DMS 273 (cell line): ENCODE data around the gene PLA2G5.
"Not testable (repeated sequence)": the region's sequence is repeated elsewhere in the genome, so short reads cannot be mapped to it uniquely, and the experiment has no call there.

Source experiments
- DNase-seq: peaks from one replicate; lab custom pipeline; 2025; ENCODE audit not compliant: unreplicated experiment; lab: John Stamatoyannopoulos, UW

Gene PLA2G5

DNA sequence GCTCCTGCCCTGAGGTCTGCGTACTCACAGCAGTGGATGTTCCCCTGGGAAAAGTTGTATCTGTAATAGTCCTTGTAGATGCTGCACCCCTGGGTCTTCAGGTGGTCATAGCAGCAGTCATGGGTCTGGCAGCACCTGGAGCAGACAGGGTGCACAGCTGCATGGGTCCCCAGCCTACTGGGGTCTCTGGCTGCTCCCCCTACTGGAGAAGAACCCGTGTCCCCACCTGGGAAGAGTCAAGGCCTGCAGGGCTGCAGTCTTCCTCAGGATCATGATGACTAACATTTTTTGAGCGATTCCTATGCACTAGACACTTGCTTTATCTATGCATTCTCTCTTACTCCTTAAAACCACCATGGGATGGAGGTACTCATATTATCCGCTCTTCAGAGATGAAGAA, 45.5 kb downstream of the PLA2G5 start:
- DNase-seq: no peak

DNA sequence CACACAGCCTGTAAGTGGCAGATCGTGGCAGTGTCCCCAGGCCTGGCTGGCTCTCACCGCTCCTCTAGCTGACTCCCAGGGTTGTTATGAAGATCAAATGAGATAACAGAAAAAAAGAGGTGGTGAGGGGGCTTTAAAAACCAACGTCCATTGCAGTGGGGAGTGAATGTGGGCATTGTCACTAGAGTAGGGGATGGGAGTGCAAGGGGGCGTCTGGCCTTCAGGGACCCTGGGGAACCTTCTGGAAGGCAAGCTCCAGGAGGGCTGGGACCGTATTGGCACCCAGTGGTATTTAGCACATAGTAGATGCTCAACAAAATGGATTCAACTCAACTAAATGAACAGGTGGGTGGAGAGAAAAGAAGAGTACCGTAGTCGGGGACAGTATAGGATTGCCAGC, 45.9 kb downstream of the PLA2G5 start:
- no peak for DNase-seq

DNA sequence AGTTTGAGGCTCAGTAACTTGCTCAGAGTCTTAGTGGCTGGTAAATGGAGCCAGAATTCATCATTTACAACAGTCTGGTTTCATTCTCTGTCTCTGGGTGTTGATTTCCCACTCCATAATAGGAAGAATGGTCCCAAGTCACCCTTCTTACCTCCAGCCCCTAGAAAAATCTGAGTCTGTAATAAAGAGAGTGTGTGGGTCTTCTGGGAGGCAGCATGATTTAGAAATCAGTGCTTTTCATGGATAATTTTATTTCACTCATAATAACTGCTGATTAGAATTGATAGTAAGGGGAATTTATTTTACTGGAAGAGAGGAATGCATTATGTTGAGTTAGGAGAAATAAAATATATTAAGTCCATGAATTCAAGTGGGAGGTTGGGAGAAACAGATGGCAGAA, 47.2 kb downstream of the PLA2G5 start:
- no peak for DNase-seq

DNA sequence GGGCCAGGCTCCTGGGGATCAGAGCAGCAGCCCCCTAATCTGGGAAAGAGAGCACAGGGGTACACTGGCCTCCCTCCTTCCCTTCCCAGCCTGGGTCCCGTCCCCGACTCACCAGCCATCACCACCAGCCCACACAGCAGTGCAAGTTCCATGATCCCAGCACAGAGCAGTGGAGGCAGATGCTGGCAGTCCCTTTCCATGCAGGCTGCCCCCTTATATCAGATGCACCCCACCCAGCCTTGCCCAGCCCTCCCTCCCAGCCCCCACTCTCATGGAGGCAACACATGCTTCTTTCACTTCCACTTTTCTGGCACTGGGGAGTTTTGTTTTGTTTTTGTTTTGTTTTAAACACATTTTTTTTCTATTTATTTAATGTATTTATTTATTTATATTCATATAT, 49.4 kb downstream of the PLA2G5 start, which contains the start of gene PLA2G2D:
PLA2G2D (minus strand) TSS at position 190 of the 400 bp plus-strand sequence; CDS start at position 152, 38 bp downstream.
- no peak for DNase-seq

GRCh38 chr1:20120796-20121195, 50.8 kb downstream of the PLA2G5 start:
- DNase-seq: no peak

DNA sequence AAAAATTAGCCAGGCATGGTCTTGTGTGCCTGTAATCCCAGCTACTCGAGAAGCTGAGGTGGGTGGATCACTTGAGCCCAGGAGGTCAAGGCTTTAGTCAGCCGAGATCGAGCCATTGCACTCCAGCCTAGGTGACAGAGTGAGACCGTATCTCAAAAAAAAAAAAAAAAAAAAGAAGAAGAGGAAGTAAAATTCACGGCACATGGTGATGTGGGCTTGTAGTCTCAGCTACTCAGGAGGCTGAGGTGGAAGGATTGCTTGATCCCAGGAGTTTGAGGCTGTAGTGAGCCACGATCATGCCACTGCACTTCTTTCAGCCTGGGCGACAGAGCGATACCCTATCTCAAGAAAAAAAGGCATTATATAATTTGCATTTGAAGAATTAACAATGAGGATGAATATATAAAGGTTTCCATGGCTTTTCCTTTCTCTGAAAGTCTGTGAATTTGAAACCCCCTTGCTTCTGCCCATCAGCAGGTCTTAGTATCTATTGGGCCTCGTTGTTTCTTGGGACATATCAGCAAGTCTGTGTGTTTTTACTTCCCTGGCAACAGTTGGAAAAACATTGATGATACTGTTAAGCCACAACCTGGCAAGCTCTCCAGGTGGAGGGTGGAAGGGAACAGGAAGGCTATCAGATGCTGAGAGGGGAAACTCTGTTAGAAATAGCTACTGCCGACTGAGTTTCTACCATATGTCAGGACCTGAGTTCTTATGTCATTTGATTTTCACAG, 53.9 kb downstream of the PLA2G5 start:
- DNase-seq: no peak

DNA sequence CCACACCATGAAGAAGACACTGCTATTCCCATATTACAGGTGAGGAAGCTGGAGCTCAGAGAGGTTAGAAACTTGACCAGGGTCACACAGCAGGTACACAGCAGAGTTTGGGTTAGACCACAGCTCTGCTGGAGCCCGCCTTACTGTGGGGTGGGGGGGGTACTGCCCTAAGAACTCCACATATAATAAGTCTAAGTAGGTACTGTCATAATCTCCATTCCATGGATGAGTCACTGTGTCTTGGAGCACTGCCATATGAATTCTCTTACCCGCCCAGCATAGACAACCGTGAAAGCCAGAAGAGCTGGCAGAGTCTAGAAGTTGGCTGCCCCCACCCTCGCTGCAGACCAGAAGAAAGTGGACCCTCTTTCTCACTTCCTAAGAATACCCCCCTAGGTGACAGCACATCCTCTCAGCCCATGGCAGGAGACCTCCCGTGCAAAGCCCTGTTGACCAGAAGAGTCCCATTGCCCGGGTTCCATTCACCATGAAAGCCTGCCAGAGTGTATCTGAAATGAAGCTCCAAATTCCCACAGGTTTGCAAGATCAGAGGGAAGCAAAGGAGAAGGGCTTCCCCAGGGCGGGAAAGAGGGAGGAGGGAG, 54.6 kb downstream of the PLA2G5 start:
- peak; percentile 52 for DNase-seq

DNA sequence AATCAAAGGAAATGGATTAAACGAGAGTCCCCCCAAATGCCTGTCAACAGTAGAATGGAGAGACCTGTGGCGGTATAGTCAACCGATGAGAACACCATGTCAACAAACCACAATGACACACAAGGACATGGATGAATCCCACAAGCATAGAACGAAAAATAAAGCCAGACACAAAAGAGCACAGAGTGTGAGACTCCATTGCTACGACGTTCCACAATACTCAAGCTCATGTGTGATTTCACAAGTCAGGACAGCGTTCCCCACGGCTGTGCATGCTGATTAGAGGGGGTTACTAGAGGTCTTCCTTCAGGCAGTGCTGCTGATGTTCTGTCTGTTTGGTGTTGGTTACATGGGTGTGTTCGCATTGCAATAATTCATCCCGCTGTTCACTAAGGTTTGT, 55.1 kb downstream of the PLA2G5 start:
- DNase-seq: no peak

- DNase-seq: no peak
Observed at GRCh38 chr1:20126041-20126805, 56.2 kb downstream of the PLA2G5 start.

GRCh38 chr1:20126806-20127440, 56.9 kb downstream of the PLA2G5 start:
- DNase-seq: no peak

DNA sequence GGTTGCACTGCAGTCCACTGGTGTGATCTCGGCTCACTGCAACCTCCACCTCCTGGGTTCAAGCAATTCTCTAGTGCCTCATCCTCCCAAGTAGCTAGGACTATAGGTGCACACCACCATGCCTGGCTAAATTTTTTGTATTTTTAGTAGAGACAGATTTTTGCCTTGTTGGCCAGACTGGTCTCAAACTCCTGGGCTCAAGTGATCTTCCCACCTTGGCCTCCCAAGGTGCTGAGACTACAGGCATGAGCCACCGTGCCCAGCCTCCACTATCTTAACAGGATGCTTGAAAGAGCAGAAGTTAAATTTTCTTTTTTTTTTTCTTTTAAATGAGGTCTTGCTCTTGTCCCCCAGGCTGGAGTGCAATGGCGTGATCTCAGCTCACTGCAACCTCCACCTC, 60.5 kb downstream of the PLA2G5 start:
- DNase-seq: not testable (repeated sequence)

DNA sequence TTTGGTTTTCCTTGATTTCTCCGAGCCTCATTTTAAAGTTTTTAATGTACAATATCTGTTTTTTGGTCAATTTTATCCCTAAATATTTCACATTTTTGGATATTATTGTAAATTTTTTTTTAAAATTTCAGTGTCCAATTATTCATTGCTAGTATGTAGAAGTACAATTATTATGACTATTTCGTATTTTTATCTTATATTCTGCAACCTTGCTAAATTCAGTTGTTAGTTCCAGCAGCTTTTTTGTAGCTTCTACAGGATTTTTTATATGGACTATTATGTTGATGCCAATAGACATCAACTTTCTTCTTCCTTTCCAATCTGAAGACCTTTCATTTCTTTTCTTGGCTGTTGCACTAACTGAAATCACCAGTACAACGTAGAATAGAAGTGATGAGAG, 65.0 kb downstream of the PLA2G5 start:
- no peak for DNase-seq

DNA sequence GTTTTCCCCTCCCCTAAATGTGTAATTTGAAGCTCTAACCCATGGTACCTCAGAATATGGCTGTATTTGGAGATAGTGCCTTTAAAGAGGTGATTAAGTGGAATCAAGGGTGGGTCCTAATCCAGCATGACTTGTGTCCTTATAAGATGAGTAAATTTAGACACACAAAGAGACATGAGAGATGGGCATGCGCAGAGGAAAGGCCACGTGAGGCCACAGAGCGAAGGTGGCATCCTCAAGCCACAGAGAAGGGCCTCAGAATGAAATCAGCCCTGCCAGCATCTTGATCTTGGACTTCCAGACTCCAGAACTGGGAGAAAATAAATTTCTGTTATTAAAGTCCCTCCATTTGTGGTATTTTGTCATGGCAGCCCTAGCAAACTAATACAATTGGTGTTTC, 66.3 kb downstream of the PLA2G5 start:
- DNase-seq: no peak

GRCh38 chr1:20137055-20137454, 67.1 kb downstream of the PLA2G5 start:
- no peak for DNase-seq

DNA sequence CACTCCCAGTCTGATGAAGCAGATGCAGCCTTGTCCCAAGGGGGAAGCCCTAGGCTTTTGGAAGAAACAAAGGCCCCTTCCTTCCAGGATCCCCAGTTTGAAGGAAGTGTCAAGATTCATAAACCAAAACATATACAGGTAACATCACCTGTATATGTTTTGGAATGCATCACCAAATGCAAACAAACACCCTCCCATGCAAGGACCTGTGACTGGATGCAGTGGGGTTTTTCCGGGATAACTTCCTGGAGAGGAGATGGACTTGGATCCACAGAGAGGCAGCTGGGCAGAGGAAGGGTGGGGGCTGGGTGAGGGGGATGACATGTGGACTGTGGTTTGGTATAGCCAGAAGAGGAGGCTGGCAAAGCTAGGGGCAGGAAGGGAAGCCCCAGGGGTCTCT, 67.6 kb downstream of the PLA2G5 start:
- DNase-seq: no peak

- DNase-seq: no peak
Observed at GRCh38 chr1:20138346-20138745, 68.4 kb downstream of the PLA2G5 start.

DNA sequence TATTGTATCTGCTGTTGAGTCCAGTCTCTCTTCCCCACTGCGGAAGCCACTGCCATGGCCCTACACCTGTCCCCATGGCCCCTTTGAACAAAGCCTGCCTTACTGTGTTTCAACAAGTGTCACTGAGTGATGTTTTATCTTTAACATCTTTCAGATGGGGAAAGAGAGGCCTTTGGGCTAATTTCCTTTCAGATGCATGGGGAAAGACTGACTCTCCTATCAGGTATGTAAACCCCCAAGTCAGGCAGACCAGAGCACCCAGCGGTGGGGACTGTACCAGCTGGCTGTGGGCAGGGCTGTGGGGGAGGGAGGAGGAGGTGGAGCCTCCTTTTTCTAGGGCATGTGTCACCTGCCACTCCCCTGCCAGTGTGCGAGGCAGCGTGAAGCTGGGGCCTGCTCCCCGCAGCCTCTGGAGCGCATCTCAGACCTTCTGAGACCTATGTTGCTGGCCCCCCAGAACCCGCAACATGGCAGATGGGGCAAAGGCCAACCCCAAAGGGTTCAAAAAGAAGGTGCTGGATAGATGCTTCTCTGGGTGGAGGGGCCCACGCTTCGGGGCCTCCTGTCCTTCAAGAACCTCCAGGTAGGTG, 69.1 kb downstream of the PLA2G5 start, which contains the start of gene PLA2G2F:
PLA2G2F (plus strand) TSS at position 363 of the 590 bp plus-strand sequence; CDS start at position 468, 105 bp downstream.
- DNase-seq: no peak

GRCh38 chr1:20139776-20140612, 70.0 kb downstream of the PLA2G5 start:
- DNase-seq: no peak

DNA sequence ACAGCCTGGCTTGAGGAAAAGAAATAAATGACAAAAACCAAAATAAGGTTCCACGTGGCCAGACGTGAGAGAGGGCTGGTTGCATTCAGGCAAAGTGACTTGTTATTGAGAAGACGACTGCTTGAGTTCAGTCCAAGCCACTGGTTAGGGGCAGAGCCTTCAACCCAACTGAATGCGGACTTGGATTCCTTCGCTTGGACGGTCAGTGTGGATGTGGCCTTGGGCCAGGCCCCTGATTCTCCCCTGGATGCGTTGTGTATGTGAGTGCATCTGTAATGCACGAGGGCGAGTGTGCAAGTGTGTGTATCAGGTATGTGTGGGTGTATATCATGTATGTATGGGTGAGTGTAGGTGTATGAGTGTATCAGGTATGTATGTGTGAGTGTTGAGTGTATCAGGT, 71.0 kb downstream of the PLA2G5 start:
- DNase-seq: no peak

GRCh38 chr1:20141466-20141865, 71.5 kb downstream of the PLA2G5 start:
- DNase-seq: no peak
